Esophagus squamous epithelium (tissue), 5 donors: ENCODE data around the gene SCN8A. TPM values are rescaled to one million over a fixed set of nuclear protein-coding genes. Genes with fewer than 3 reads are reported as not detected.

Experiments
- DNase-seq: peaks from one replicate; lab custom pipeline; 2025; lab: John Stamatoyannopoulos, UW
- H3K27ac ChIP-seq, 4 donors: fragments of 200-600 bp; sonication (generic); one replicate each; pipeline ENCODE4 v1.5.1; 2016 to 2019; ENCODE audit warnings: mild to moderate bottlenecking in 1 of 4
- H3K27me3 ChIP-seq, 4 donors: fragments of 200-600 bp; sonication (generic); 1 replicate in 3 of 4; 2 replicates in 1 of 4; pipeline versions ENCODE4 v1.5.1 to v1.6.0; 2017 to 2021; ENCODE audit warnings: antibody characterized with exemption in 1 of 4
- H3K36me3 ChIP-seq, 3 donors: fragments of 200-600 bp; sonication (generic); one replicate each; pipeline ENCODE4 v1.5.1; 2016 to 2019
- H3K4me1 ChIP-seq, 3 donors: fragments of 200-600 bp; sonication (generic); one replicate each; pipeline ENCODE4 v1.5.1; 2017 to 2019
- H3K4me3 ChIP-seq, 4 donors: fragments of 200-600 bp; sonication (generic); 1 replicate in 3 of 4; 2 replicates in 1 of 4; pipeline ENCODE4 v1.5.1; 2016 to 2019; ENCODE audit warnings: mild to moderate bottlenecking in 2 of 4, moderate library complexity in 1 of 4
- H3K9me3 ChIP-seq, 3 donors: fragments of 200-600 bp; sonication (generic); one replicate each; pipeline ENCODE4 v1.5.1; 2016 to 2019
- POLR2A ChIP-seq, 4 donors: fragments of 450-650 bp; IDR thresholded peaks; one replicate each; pipeline ENCODE4 v1.6.1; 2017; ENCODE audit warnings: antibody characterized with exemption in 4 of 4, mild to moderate bottlenecking in 4 of 4, moderate library complexity in 3 of 4
- WGBS, 2 donors: methylation state at CpG; one replicate each; pipeline ENCODE4 v1.1.5; 2018; 5-methylcytosine and 5-hydroxymethylcytosine counted together
- intact Hi-C: fragments of 100-400 bp; cut with DNase I; formaldehyde crosslinking; loops from one replicate; pipeline ENCODE4 v1.15.0; 2022
- total RNA-seq, 4 donors: library from RNA; depleted of rRNA; stranded (reverse); fragments of >200 nt; gene quantifications; one replicate each; pipeline ENCODE4 v1.1.0, GENCODE V29; 2016
- TF ChIP-seq, protein P1 (sequence below), 6 experiments: fragments of 450-650 bp in 4 of 6; fragments of 200-600 bp in 2 of 6; sonication (generic) in 2 of 6; IDR thresholded peaks; one replicate each; pipeline ENCODE4 v1.5.1; 2016 to 2019; ENCODE audit warnings: antibody characterized with exemption in 6 of 6, mild to moderate bottlenecking in 4 of 6, moderate library complexity in 4 of 6
- donor health status: DM: yes; HTN: yes; CAD: no.

Gene SCN8A
- total RNA-seq, 4 donors from 2014 or later = 0.11 to 1.1 (median 0.40) TPM

DNA sequence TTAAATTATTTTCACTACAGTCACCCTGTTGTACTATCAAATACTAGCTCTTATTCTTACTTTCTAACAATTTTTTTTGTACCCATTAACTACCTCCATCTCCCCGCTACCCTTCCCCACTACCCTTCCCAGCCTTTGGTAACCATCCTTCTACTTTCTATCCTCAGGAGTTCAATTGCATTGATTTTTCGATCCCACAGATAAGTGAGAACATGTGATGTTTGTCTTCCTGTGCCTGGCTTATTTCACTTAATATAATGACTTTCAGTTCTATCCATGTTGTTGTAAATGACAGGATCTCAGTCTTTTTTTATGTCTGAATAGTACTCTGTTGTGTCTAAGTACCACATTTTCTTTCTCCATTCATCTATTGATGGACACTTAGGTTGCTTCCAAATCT, 139.7 kb downstream of the SCN8A start:
- peaks cover 0 to 5% (median 3%) of the 10 kb centered on the region in 3 donors for H3K9me3 ChIP-seq
- H3K27me3 ChIP-seq = no peaks in the 10 kb centered on the region
- H3K4me1 ChIP-seq = no peaks in the 10 kb centered on the region
- H3K4me3 ChIP-seq = no peak overlapping the region
- WGBS, 2 donors = 47 to 48% methylated on average over 2 of the region's 2 CpGs
- intact Hi-C loops = no loop called here
- H3K36me3 ChIP-seq = no peaks in the 10 kb centered on the region
- no peak for TF ChIP-seq POLR2A (IDR thresholded peaks at IDR 0.05)
- TF ChIP-seq, protein P1, sequence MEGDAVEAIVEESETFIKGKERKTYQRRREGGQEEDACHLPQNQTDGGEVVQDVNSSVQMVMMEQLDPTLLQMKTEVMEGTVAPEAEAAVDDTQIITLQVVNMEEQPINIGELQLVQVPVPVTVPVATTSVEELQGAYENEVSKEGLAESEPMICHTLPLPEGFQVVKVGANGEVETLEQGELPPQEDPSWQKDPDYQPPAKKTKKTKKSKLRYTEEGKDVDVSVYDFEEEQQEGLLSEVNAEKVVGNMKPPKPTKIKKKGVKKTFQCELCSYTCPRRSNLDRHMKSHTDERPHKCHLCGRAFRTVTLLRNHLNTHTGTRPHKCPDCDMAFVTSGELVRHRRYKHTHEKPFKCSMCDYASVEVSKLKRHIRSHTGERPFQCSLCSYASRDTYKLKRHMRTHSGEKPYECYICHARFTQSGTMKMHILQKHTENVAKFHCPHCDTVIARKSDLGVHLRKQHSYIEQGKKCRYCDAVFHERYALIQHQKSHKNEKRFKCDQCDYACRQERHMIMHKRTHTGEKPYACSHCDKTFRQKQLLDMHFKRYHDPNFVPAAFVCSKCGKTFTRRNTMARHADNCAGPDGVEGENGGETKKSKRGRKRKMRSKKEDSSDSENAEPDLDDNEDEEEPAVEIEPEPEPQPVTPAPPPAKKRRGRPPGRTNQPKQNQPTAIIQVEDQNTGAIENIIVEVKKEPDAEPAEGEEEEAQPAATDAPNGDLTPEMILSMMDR (IDR thresholded peaks at IDR 0.05) = no peak
- H3K27ac ChIP-seq = no peak overlapping the region
- DNase-seq = no peak

DNA sequence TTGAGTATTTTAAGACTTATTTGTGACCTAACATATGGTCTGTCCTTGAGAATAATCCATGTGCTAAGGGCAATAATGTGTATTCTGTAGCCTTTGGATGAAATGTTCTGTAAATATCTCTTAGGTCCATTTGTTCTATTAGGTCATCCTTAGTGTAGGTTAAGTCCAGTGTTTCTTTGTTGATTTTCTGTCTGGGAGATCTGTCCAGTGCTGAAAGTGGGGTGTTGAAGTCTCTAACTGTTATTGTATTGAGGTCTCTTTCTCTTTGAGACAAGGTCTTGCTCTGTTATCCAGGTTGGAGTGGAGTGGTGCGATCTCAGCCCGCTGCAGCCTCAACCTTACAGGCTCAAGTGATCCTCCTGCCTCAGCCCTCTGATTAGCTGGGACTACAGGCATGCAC, 149.5 kb downstream of the SCN8A start:
- Histone ChIP-seq H3K27me3 (peaks cover 0 to 4% (median 0%) of the 10 kb centered on the region in 4 donors), H3K4me1 (no peaks in the 10 kb centered on the region), H3K9me3 (peaks cover 0 to 5% (median 5%) of the 10 kb centered on the region in 3 donors), H3K36me3 (no peaks in the 10 kb centered on the region), H3K27ac (no peak overlapping the region), H3K4me3 (no peak overlapping the region)
- TF ChIP-seq, protein P1 (IDR thresholded peaks at IDR 0.05) = no peak
- TF ChIP-seq POLR2A (IDR thresholded peaks at IDR 0.05) = no peak
- intact Hi-C loops = no loop called here
- DNase-seq = no peak
- WGBS, 2 donors = 95 to 100% methylated on average over 2 of the region's 2 CpGs

DNA sequence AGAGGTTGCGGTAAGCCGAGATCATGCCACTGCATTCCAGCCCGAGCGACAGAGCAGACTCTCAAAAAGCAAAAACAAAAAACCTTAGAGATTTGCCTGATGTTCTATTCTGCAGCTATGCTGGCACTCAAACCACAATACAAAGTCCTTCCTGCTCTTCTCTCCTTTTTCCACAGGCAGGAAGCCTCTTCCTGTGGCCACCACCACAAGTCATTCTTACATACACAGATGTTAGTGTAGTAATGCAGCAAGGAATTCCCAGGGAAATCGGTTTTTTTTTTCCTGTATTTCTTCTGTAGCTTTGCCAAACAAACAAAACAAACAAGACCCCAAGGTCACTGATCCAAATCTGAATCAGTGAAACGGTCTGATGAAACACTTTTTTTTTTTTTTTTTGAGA, 153.2 kb downstream of the SCN8A start:
- intact Hi-C loops = no loop called here
- TF ChIP-seq, protein P1 (IDR thresholded peaks at IDR 0.05) = no peak
- TF ChIP-seq POLR2A (IDR thresholded peaks at IDR 0.05) = no peak
- Histone ChIP-seq H3K36me3 (no peaks in the 10 kb centered on the region), H3K9me3 (peaks cover 0 to 5% (median 5%) of the 10 kb centered on the region in 3 donors), H3K4me1 (no peaks in the 10 kb centered on the region), H3K27ac (no peak overlapping the region), H3K27me3 (no peaks in the 10 kb centered on the region), H3K4me3 (no peak overlapping the region)
- WGBS, 2 donors = 52 to 57% methylated on average over 6 of the region's 6 CpGs
- DNase-seq = no peak

DNA sequence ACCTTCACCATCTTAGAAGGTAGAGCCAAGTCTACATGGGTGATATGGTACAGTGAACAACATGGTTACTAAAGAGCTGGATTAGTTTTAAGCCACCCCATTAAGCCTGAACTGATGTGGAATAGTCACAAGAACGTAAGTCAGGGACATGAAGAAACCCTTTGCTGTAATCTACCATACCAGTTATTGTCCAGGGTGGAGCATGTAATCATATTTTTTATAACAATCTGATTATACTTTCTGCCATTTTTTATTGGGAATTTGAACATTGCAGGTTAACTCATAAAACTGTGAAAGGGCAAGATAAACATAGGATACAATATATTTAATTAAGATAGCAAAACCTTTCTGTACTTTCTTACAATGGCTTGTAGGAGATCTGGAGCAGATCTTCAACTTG, 153.9 kb downstream of the SCN8A start:
- no peak overlapping the region for H3K4me3 ChIP-seq
- no peak for DNase-seq
- WGBS, 2 donors = 58 to 78% methylated on average over 1 of the region's 1 CpG
- H3K27ac ChIP-seq = no peak overlapping the region
- intact Hi-C loops = no loop called here
- H3K27me3 ChIP-seq = no peaks in the 10 kb centered on the region
- no peaks in the 10 kb centered on the region for H3K36me3 ChIP-seq
- H3K9me3 ChIP-seq = peaks cover 0 to 5% (median 5%) of the 10 kb centered on the region in 3 donors
- TF ChIP-seq, protein P1 (IDR thresholded peaks at IDR 0.05) = no peak
- no peak for TF ChIP-seq POLR2A (IDR thresholded peaks at IDR 0.05)
- H3K4me1 ChIP-seq = no peaks in the 10 kb centered on the region

DNA sequence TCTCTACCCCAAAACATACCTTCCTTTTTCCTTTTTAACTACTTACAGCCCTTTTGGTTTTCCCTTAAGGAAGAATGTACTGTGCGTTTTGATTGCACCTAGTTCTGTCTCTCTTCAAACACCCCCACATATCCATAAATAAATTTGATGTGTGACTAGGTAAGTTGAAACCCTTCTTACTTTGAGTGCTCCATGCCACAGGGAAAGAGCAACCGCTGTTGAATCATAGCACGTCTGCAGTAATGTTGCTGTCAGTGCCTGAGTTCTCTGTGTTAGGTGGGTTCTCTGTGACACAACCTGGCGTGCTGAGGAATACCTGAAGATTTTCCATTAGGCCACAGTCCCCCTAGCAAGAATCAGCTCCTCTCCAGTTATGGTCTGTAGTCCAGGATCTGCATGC, 155.4 kb downstream of the SCN8A start:
- intact Hi-C loops = no loop called here
- TF ChIP-seq POLR2A (IDR thresholded peaks at IDR 0.05) = no peak
- TF ChIP-seq, protein P1 (IDR thresholded peaks at IDR 0.05) = no peak
- 90 to 100% methylated on average over 3 to 4 of the region's 4 CpGs for WGBS, 2 donors
- H3K9me3 ChIP-seq = peaks cover 0 to 1% (median 0%) of the 10 kb centered on the region in 3 donors
- no peaks in the 10 kb centered on the region for H3K27me3 ChIP-seq
- no peaks in the 10 kb centered on the region for H3K4me1 ChIP-seq
- DNase-seq = no peak
- no peaks in the 10 kb centered on the region for H3K36me3 ChIP-seq
- no peak overlapping the region for H3K27ac ChIP-seq
- no peak overlapping the region for H3K4me3 ChIP-seq
